ENCODE results near the gene RPS14. TPM values are rescaled to one million over a fixed set of nuclear protein-coding genes. Genes with fewer than 3 reads are reported as not detected.

The RPS14 gene
- total and polyA plus RNA-seq, 10 of the 15 experiments (the other 5 are each of a cell fraction or from before 2014, with no cell fraction given) = 2,295 to 4,047 (median 2,787) TPM

- peak; percentile 88 for FAIRE-seq
- H3K79me2 ChIP-seq (ENCODE audit: control insufficient read depth, insufficient read depth, low read length) = no peaks in the 10 kb centered on the region
- H3K9ac ChIP-seq (ENCODE audit: control insufficient read depth, insufficient read depth, low read length) = no peak overlapping the region
- H3K36me3 ChIP-seq (ENCODE audit: control insufficient read depth in 2 of 2, insufficient read depth in 2 of 2, low read length in 1 of 2) = no peaks in the 10 kb centered on the region
- peaks cover 7% of the 10 kb centered on the region for H3K4me1 ChIP-seq (ENCODE audit: control insufficient read depth, insufficient read depth, low read length)
- peak overlapping the region; percentile 28 for H2AFZ ChIP-seq (ENCODE audit: control insufficient read depth, low read depth, low read length)
- no TSS peak for BruUV-seq (replicated peaks)
- intact Hi-C loops (cut with micrococcal nuclease; ENCODE audit: unreplicated experiment) = no loop called here
- no peaks in the 10 kb centered on the region for H3K9me3 ChIP-seq (replicated peaks; ENCODE audit: control insufficient read depth, insufficient read depth, low read length)
- ChIA-PET POLR2A (interaction anchor here (1.0 to 2.9 kb wide), 5 partner anchors 10 to 31 kb away, joined by 4 to 37 read pairs (median 4); partner anchors contain the start of gene CD74), CTCF (interaction anchor here (0.9 to 2.4 kb wide), 4 partner anchors 10 to 30 kb away, joined by 3 to 13 read pairs (median 6); no protein-coding TSS in a partner anchor), SMC1A (ENCODE audit: uncharacterized antibody, unreplicated experiment) (interaction anchor here (0.6 to 1.7 kb wide), 4 partner anchors 12 to 22 kb away, joined by 3 to 8 read pairs (median 5); no protein-coding TSS in a partner anchor), RAD21 (ENCODE audit: unreplicated experiment) (interaction anchor here (0.9 to 1.6 kb wide), 3 partner anchors 15 to 18 kb away, joined by 3 to 5 read pairs (median 4); partner anchors contain the start of gene CD74)
- in situ Hi-C loops (cut with MboI) = no loop called here
- 11% methylated on average over 5 of the region's 5 CpGs for WGBS (ENCODE audit: insufficient coverage, insufficient replicate concordance, low lambda C conversion rate, missing lambda C conversion rate)
- H4K20me1 ChIP-seq (ENCODE audit: control insufficient read depth, insufficient read depth) = no peaks in the 10 kb centered on the region
- no peak overlapping the region for H3K4me3 ChIP-seq
- no peak for DNase-seq (ENCODE audit: low read depth, low spot score)
- ATAC-seq = peak; percentile 94
- H3K27ac ChIP-seq (ENCODE audit: control insufficient read depth, insufficient read depth) = no peak overlapping the region
- no peaks in the 10 kb centered on the region for H3K27me3 ChIP-seq (replicated peaks in 1 of 2; ENCODE audit: control insufficient read depth in 2 of 2, insufficient read depth in 2 of 2, low read length in 1 of 2)
- no peak overlapping the region for H3K4me2 ChIP-seq (ENCODE audit: control insufficient read depth, insufficient read depth)
- TF ChIP-seq ZNF687 (IDR thresholded peaks at IDR 0.05) (peak; percentile 58; the same call in 1 of the 2 replicates), E2F4 (IDR thresholded peaks at IDR 0.05; ENCODE audit: low read depth, low read length) (no peak), PRDM15 (CRISPR knock-in tag; IDR thresholded peaks at IDR 0.05) (no peak), ATF2 (IDR thresholded peaks at IDR 0.05; ENCODE audit: low read length) (peak; percentile 71), SREBF1 (IDR thresholded peaks at IDR 0.05; ENCODE audit: low read length) (no peak), PKNOX1 (IDR thresholded peaks at IDR 0.05) (peak; percentile 33; the same call in 1 of the 2 replicates), NKRF (conservative IDR thresholded peaks at IDR 0.05) (no peak), CREB1 (IDR thresholded peaks at IDR 0.05; ENCODE audit: low read depth) (peak; percentile 83)
Measured at GRCh38 chr5:150429410-150429873, 20.1 kb downstream of the RPS14 start.

Data from GM12878 (cell line).